ENCODE measurements around the gene RAPGEF2.
"Not testable (repeated sequence)": the region's sequence is repeated elsewhere in the genome, so short reads cannot be mapped to it uniquely, and the experiment has no call there.

RAPGEF2 gene

GRCh38 chr4:159239629-159240028 is 136.8 kb downstream of the RAPGEF2 start:
- DNase-seq (ENCODE audit: low read depth), result no peak

DNA sequence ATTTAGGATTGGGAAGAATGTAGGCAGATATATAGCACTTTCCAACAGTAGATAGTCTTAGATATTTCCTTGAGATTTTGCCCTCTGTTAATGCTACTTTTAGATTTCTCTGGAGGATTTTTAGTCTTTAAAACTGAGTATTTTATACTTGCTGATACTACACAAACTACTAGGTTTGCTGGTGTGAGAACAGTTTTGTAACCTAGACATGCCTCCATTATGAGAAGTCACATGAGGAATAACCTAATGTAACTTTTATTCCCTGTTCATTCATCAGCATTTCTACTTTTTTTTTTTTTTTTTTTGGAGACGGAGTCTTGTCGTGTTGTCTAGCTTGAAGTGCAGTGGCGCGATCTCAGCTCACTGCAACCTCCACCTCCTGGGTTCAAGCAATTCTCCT is 137.2 kb downstream of the RAPGEF2 start:
- DNase-seq (ENCODE audit: low read depth), result no peak

- peak; percentile 57 for DNase-seq (ENCODE audit: low read depth)
Observed at GRCh38 chr4:159240687-159241086, 137.8 kb downstream of the RAPGEF2 start.

DNA sequence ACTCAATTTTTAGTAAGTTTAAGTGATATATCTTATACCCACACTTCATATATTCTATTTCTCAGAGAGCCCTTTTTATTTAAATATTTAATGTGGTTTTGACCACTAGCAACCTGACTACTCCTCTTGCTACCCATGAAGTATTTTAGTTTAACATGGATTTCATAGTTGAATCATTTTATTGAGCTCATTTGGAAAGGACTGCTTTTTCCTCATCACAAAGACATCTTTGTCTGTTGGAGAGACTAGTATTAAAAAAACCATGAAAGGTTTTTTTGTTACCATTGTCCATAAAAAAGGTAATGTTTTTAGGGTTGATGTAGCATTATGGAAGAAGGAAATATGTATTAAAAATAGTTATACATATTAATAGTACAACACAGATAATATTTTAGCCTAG is 139.5 kb downstream of the RAPGEF2 start:
- no peak for DNase-seq (ENCODE audit: low read depth)

- peak; percentile 77 for DNase-seq (ENCODE audit: low read depth)
Observed at GRCh38 chr4:159248384-159249178, 145.7 kb downstream of the RAPGEF2 start.

- no peak for DNase-seq (ENCODE audit: low read depth)
Observed at GRCh38 chr4:159250751-159251325, 148.0 kb downstream of the RAPGEF2 start.

DNA sequence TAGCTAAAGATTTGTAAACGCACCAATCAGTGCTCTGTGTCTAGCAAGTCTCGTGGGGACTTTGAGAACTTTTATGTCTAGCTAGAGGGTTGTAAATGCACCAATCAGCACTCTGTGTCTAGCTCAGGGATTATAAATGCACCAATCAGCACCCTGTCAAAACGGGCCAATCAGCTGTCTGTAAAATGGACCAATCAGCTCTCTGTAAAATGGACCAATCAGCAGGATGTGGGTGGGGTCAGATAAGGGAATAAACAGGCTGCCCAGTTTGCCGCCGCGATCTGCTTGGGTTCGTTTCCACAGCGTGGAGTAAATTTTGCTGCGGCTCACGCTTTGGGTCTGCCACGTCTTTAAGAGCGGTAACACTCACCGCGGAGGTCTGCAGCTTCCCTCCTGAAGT is 148.7 kb downstream of the RAPGEF2 start:
- not testable (repeated sequence) for DNase-seq (ENCODE audit: low read depth)

- no peak for DNase-seq (ENCODE audit: low read depth)
Observed at GRCh38 chr4:159252491-159252890, 149.6 kb downstream of the RAPGEF2 start.

DNA sequence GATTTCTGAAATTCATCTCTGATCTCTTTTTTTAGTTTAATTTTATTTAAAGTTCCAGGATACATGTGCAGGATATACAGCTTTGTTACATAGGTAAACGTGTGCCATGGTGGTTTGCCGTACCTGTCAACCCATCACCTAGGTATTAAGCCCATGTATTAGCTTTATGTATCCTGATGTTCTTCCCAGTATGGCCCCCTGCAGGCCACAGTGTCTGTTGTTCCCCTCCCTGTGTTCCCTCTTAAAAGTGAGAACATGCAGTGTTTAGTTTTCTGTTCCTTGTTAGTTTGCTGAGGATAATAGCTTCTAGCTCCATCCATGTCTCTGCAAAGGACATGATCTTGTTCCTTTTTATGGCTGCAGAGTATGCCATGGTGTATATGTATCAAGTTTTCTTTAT is 153.2 kb downstream of the RAPGEF2 start:
- no peak for DNase-seq (ENCODE audit: low read depth)

DNA sequence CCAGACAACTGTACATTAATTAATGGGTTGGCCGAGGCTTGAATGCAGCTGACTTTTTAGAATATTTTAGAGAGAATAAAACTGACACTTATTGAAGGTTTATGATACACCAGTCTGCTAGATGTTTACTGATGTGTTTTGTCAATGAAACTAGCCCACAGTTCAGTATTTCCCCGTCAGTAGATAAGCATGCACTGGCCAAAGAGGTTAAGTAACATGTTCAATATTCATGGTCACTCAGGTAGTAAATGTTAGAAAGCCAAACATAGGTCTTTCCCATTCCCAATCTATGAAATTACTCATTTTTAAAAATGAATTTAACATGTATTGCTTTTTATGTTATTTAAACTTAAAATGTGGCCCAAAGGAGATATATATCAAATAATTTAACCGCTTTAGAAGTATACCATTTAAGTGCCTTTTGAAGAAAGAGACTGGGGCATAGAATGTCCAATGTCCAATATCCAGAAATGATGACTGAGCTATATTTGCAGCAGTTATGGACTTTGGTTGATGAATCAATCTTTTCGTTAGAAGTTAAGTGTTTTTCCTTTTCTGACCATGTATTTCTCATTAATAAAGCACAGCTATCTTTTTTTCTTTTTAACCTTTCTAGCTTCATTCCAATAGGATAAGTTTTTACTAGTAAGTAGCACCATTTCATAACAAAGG is 156.1 kb downstream of the RAPGEF2 start:
- DNase-seq (ENCODE audit: low read depth), result no peak

DNA sequence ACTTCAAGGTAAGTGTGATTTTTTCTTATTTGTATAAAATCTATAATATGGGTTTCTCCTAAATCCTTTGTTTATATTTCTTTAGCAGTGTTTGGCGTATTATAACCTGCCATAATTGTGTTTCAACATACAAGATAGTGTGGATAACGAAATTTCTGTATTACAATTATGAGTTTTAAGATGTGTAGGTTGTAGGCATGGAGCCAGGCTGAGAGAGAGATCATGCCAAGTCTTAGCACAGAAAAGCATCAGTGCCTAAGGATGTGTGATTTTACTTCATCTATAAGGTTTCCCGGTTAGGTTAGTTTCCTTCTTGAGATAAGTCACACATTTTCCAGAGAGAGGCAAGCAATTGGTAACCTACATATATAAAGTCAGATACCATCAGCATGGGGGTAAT is 161.2 kb downstream of the RAPGEF2 start:
- DNase-seq (ENCODE audit: low read depth), result no peak

DNA sequence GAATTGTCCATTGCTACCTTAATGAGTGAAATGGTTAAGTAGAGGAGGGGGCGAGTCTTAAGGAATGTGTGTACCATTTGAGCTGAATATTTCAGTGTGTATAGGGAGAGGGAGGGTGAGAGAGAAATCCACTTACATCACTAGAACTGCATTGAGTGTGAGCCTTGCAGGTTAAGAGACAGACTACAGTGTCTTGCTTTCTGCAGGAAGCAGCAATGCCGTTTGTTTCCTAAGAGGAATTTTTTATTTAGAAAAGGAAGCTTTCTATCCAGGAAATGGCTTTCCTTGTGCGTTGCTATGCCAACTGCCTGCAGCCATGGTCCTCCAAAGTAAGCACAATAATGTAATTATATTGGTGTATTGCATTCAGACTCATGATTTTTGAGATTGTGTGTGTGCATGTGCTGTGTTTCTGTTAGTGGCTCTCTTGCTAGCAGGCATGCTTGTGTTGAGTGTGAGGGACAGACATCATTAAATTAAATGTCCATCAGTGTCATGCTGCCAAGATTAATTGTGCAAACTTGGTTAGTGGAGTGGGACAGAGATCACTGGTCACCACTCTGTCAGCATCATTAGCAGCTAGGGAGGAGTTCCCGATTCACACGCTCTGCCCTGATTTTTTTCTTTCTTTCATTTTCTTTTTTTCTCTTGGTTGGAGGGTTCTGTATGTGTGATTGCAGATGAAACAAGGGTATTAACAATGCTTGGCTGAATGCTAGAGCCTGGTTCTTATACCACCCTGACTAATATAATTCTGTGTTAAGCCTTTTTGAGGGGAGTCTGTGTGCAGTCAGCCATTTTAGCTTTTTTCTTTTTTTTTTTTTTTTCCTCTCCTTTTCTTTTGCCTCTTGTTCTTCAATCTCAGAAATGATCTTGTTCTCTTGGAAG is 164.3 kb downstream of the RAPGEF2 start:
- DNase-seq (ENCODE audit: low read depth), result no peak

GRCh38 chr4:159267869-159268285 is 165.0 kb downstream of the RAPGEF2 start:
- no peak for DNase-seq (ENCODE audit: low read depth)

- DNase-seq (ENCODE audit: low read depth), result no peak
Observed at GRCh38 chr4:159268607-159269006, 165.7 kb downstream of the RAPGEF2 start.

- DNase-seq (ENCODE audit: low read depth), result no peak
Observed at GRCh38 chr4:159269116-159269515, 166.2 kb downstream of the RAPGEF2 start.

DNA sequence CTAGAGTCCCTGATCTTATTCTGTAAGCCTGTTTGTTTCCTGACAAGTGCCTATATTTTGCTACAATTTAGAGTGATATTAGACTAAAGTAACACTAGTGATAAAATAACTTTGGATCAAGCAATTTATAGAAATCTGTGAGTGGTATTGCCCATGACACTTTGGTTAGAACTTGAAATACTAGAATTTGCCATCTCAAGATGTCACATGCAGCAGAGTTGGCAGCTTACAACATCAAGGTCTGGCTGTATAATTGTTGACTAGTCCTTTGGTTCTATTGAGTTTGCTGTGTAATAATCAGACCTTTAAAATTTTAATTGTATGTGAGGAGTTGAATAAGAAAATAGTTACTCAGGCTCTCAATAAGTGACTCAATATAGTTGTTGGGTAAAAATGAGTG is 167.1 kb downstream of the RAPGEF2 start:
- no peak for DNase-seq (ENCODE audit: low read depth)

DNA sequence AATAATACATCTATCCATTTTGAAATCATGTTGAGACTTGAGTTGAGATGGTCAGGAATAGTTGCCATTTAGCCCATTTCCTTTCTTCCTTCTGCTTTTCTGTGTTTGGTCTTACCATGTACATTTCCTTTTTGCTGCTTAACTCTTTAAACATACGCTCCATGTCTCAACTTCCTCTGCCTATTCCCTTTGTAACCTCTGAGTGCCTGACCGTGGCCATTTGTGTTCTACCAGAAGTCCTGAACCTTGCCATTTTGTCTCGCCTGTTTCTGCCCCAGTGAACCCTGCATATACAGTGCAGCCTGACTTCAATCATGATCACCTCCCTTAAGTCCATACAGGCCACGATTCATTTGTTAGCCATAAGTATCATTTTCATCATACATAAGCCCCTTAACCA is 169.0 kb downstream of the RAPGEF2 start:
- DNase-seq (ENCODE audit: low read depth), result no peak

DNA sequence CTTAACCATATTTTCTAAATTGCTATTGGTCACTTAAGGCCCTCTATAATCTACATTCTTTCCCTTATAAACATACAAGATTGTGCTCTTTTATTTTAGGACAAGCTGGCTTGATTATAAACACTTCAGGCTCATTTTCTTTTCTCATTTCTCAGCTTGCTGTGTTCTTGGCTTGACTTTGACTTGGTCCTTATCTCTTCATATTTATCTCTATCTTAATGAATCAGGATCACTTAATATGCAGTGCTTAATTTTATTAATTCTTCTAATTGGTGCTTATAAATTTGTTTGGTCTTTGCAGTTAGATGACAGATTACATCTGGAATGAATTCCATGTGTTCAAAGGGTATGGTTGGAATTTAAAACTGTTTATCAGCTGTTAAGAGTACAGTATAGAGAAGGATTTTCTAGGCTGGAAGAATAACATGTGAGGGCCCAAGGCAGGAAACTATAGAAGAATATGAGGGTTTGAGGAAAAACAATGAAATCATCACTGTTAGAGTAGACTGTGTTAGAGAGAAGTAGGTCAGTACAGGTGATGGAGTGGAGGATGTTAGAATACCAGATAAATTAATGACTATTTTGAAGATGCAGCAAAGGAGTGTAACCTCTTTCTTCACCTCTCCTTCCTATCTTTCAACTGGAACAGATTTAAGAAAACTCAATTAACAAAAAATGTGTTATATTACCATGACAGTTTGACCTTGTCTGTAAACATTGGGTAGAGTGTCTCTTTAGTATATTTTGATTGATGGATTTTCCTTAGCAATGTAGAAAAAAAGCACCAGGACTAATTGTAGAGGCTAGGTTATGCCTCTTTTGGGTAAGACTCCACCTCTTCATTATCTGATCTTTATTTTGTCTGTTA is 169.6 kb downstream of the RAPGEF2 start:
- DNase-seq (ENCODE audit: low read depth), result no peak

- DNase-seq (ENCODE audit: low read depth), result no peak
Observed at GRCh38 chr4:159273141-159273438, 170.2 kb downstream of the RAPGEF2 start.

GRCh38 chr4:159273841-159274240 is 171.0 kb downstream of the RAPGEF2 start:
- DNase-seq (ENCODE audit: low read depth), result no peak

DNA sequence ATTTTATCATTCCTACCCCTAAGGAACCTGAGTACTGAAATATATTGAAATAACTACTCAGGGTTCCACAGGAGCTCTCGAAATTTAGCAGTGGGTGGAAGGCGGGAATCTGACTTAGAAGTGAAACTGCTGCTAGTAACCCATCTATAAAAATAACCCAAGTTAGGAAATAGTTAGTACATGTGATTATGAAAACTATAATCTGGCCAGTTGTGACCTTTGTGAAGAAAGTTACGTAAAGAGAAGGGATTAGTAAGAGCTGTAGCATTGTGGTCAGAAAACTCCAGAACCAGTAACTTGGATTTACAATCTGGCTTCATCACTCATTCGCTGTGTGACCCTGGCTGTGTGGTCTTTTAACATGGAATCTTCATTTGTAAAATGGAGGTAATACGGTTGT is 175.5 kb downstream of the RAPGEF2 start:
- DNase-seq (ENCODE audit: low read depth), result no peak

GRCh38 chr4:159279084-159279483 is 176.2 kb downstream of the RAPGEF2 start:
- DNase-seq (ENCODE audit: low read depth), result no peak
